ENCODE data around the gene MAPK8.
"Not testable (repeated sequence)": the region's sequence is repeated elsewhere in the genome, so short reads cannot be mapped to it uniquely, and the experiment has no call there.

The MAPK8 gene

DNA sequence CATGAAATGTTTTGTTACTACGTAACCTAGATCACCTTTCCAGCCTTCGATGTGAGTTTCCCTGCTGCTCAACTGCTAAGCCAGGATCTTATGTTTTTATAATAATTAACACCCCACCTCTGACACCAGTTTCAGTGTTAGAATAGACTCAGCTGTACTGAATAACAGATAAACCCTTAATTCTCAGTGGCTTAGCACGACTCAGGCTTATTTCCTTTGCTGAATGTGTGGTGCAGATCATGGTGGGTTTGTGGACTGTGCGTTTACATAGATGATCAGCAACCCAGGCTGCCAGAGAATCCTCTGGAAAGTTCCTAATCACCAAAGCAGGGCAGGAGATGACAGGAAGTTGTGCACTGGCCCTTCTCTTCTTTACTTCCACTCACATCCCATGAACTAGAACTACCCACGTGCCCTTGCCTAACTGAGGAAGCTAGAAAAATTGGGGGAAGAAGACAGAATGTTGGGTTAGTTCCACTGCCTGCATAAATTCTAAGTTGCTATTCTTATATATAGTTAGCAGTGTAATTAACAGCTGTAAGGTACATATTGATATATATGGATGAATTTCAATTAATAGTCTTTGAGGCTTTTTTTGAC lies 111.8 kb downstream of the MAPK8 start:
- Histone ChIP-seq H3K4me2 (ENCODE audit: insufficient read depth, low read length) (no peak overlapping the region), H3K79me2 (ENCODE audit: insufficient read depth, low read length) (no peaks in the 10 kb centered on the region), H3K27me3 (ENCODE audit: insufficient read depth, low read length, poor library complexity) (no peaks in the 10 kb centered on the region), H3K27ac (ENCODE audit: low read length) (no peak overlapping the region), H3K4me3 (ENCODE audit: low read depth in 1 of 2, low read length in 2 of 2) (no peak overlapping the region), H4K20me1 (ENCODE audit: insufficient read depth, low read length) (0 out of 2 replicates have a peak, but pooled peaks cover 4% of the 10 kb centered on the region), H3K9ac (ENCODE audit: low read depth, low read length) (no peak overlapping the region), H3K4me1 (ENCODE audit: insufficient read depth, low read length) (no peaks in the 10 kb centered on the region), H2AFZ (ENCODE audit: low read depth, low read length) (no peak overlapping the region), H3K9me3 (ENCODE audit: insufficient read depth, low read length, severe bottlenecking) (no peaks in the 10 kb centered on the region), H3K36me3 (ENCODE audit: insufficient read depth, low read length) (peaks cover 13% of the 10 kb centered on the region; the same call in 1 of the 2 replicates)
- ATAC-seq (ENCODE audit: insufficient read depth, low read depth): no peak
- no peak for TF ChIP-seq EZH2 (IDR thresholded peaks at IDR 0.05; ENCODE audit: borderline replicate concordance, low read depth, low read length, severe bottlenecking)
- TF ChIP-seq, protein P1, sequence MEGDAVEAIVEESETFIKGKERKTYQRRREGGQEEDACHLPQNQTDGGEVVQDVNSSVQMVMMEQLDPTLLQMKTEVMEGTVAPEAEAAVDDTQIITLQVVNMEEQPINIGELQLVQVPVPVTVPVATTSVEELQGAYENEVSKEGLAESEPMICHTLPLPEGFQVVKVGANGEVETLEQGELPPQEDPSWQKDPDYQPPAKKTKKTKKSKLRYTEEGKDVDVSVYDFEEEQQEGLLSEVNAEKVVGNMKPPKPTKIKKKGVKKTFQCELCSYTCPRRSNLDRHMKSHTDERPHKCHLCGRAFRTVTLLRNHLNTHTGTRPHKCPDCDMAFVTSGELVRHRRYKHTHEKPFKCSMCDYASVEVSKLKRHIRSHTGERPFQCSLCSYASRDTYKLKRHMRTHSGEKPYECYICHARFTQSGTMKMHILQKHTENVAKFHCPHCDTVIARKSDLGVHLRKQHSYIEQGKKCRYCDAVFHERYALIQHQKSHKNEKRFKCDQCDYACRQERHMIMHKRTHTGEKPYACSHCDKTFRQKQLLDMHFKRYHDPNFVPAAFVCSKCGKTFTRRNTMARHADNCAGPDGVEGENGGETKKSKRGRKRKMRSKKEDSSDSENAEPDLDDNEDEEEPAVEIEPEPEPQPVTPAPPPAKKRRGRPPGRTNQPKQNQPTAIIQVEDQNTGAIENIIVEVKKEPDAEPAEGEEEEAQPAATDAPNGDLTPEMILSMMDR (IDR thresholded peaks at IDR 0.05; ENCODE audit: borderline replicate concordance, extremely low read depth, low read length, poor library complexity, severe bottlenecking): no peak
- DNase-seq: no peak

DNA sequence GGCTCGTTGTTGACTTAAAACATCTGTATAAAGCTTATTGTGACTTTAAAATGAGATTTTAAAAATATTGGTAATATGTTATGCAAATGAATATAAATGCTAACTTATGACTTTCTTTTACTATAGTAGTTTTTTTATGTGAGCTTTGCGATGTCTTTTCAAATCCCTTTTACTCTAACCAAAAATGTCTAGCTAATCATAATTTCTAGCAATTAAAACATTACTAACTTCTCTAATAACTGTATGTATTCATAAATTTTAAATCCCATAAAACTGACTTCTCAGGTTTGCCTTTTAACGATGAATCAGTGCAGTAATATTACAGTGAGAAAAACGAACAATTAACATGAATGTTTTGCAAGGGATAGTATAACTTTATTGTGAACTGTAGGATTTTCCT lies 113.2 kb downstream of the MAPK8 start:
- H3K9me3 ChIP-seq (ENCODE audit: insufficient read depth, low read length, severe bottlenecking): no peaks in the 10 kb centered on the region
- H3K4me2 ChIP-seq (ENCODE audit: insufficient read depth, low read length): no peak overlapping the region
- 0 out of 2 replicates have a peak, but pooled peaks cover 4% of the 10 kb centered on the region for H4K20me1 ChIP-seq (ENCODE audit: insufficient read depth, low read length)
- H3K36me3 ChIP-seq (ENCODE audit: insufficient read depth, low read length): peaks cover 10% of the 10 kb centered on the region; the same call in 1 of the 2 replicates
- ATAC-seq (ENCODE audit: insufficient read depth, low read depth) (no peak), DNase-seq (no peak)
- H3K27ac ChIP-seq (ENCODE audit: low read length): no peak overlapping the region
- no peak for TF ChIP-seq EZH2 (IDR thresholded peaks at IDR 0.05; ENCODE audit: borderline replicate concordance, low read depth, low read length, severe bottlenecking)
- TF ChIP-seq, protein P1 (IDR thresholded peaks at IDR 0.05; ENCODE audit: borderline replicate concordance, extremely low read depth, low read length, poor library complexity, severe bottlenecking): no peak
- no peaks in the 10 kb centered on the region for H3K4me1 ChIP-seq (ENCODE audit: insufficient read depth, low read length)
- H2AFZ ChIP-seq (ENCODE audit: low read depth, low read length): no peak overlapping the region
- no peaks in the 10 kb centered on the region for H3K79me2 ChIP-seq (ENCODE audit: insufficient read depth, low read length)
- no peak overlapping the region for H3K4me3 ChIP-seq (ENCODE audit: low read depth in 1 of 2, low read length in 2 of 2)
- no peak overlapping the region for H3K9ac ChIP-seq (ENCODE audit: low read depth, low read length)
- no peaks in the 10 kb centered on the region for H3K27me3 ChIP-seq (ENCODE audit: insufficient read depth, low read length, poor library complexity)

DNA sequence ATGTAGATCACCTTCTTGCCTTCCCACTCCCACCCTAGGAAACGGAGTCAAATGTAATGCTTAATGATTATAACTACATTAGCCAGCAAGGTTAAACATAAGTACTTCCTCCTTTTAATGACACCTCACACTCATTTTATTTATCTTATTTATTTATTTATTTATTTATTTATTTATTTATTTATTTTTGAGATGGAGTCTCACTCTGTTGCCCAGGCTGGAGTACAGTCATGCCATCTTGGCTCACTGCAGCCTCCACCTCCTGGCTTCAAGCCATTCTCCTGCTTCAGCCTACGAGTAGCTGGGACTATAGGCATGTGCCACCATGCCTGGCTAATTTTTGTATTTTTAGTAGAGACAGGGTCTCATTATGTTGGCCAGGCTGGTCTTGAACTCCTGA lies 115.4 kb downstream of the MAPK8 start:
- not testable (repeated sequence) for ATAC-seq (ENCODE audit: insufficient read depth, low read depth); H3K9me3 ChIP-seq (ENCODE audit: insufficient read depth, low read length, severe bottlenecking); H3K9ac ChIP-seq (ENCODE audit: low read depth, low read length); H3K4me1 ChIP-seq (ENCODE audit: insufficient read depth, low read length); H3K27me3 ChIP-seq (ENCODE audit: insufficient read depth, low read length, poor library complexity); H2AFZ ChIP-seq (ENCODE audit: low read depth, low read length); H3K4me3 ChIP-seq (ENCODE audit: low read depth in 1 of 2, low read length in 2 of 2); DNase-seq; H3K79me2 ChIP-seq (ENCODE audit: insufficient read depth, low read length); H4K20me1 ChIP-seq (ENCODE audit: insufficient read depth, low read length); H3K4me2 ChIP-seq (ENCODE audit: insufficient read depth, low read length); H3K27ac ChIP-seq (ENCODE audit: low read length)
- H3K36me3 ChIP-seq (ENCODE audit: insufficient read depth, low read length): peaks cover 20% of the 10 kb centered on the region; the same call in 1 of the 2 replicates

DNA sequence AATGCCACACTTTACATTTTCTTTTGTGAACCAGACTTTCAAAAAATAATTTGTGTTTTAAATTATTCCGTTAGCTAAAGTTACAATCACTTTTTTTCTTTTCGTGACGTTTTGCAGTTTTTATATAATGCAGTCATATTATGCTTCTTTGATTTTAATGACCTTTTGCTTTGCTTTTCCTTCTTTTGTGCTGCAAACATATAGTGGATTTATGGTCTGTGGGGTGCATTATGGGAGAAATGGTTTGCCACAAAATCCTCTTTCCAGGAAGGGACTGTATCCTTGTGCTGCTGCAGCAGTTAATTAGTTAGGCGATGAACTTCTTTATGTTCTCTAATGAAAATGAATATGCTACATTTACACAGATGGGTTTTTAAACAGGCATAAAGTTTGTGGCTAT lies 117.4 kb downstream of the MAPK8 start:
- H3K9me3 ChIP-seq (ENCODE audit: insufficient read depth, low read length, severe bottlenecking): no peaks in the 10 kb centered on the region
- no peaks in the 10 kb centered on the region for H4K20me1 ChIP-seq (ENCODE audit: insufficient read depth, low read length)
- no peak overlapping the region for H3K27ac ChIP-seq (ENCODE audit: low read length)
- H3K36me3 ChIP-seq (ENCODE audit: insufficient read depth, low read length): peaks cover 29% of the 10 kb centered on the region; the same call in 1 of the 2 replicates
- H3K4me3 ChIP-seq (ENCODE audit: low read depth in 1 of 2, low read length in 2 of 2): no peak overlapping the region
- no peak for TF ChIP-seq EZH2 (IDR thresholded peaks at IDR 0.05; ENCODE audit: borderline replicate concordance, low read depth, low read length, severe bottlenecking)
- TF ChIP-seq, protein P1 (IDR thresholded peaks at IDR 0.05; ENCODE audit: borderline replicate concordance, extremely low read depth, low read length, poor library complexity, severe bottlenecking): no peak
- DNase-seq (no peak), ATAC-seq (ENCODE audit: insufficient read depth, low read depth) (no peak)
- no peaks in the 10 kb centered on the region for H3K4me1 ChIP-seq (ENCODE audit: insufficient read depth, low read length)
- no peaks in the 10 kb centered on the region for H3K79me2 ChIP-seq (ENCODE audit: insufficient read depth, low read length)
- no peak overlapping the region for H3K9ac ChIP-seq (ENCODE audit: low read depth, low read length)
- H3K27me3 ChIP-seq (ENCODE audit: insufficient read depth, low read length, poor library complexity): no peaks in the 10 kb centered on the region
- no peak overlapping the region for H2AFZ ChIP-seq (ENCODE audit: low read depth, low read length)
- no peak overlapping the region for H3K4me2 ChIP-seq (ENCODE audit: insufficient read depth, low read length)

Data from DND-41 (cell line).